ENCODE results near the gene KRTAP12-3.

Gene KRTAP12-3

DNA sequence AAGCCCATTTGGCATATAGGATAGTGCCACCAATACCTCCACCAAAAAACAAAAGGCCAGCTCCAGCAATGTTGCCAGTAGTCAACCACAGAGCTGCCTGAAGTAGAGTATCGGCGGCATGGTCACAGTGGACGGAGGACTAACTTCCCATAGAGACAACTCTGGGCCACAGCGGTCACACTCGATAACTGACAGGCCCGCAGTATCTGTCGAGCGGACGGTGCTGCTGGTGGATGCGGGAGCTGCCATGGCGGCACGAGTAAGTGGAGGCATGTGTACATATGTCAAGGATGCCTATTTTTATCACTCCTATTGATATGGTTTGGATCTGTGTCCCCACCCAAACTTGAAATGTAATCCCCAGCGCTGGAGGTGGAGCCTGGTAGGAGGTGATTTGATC is 20.1 kb downstream of the KRTAP12-3 start:
- Histone ChIP-seq H3K4me3 (no peak overlapping the region), H3K4me1 (no peaks in the 10 kb centered on the region), H3K9me3 (peaks cover 0 to 10% (median 0%) of the 10 kb centered on the region in 3 donors), H3K27ac (no peak overlapping the region), H3K27me3 (peaks cover 0 to 5% of the 10 kb centered on the region in 2 donors), H3K36me3 (no peaks in the 10 kb centered on the region)
- intact Hi-C loops (cut with DNase I; ENCODE audit: low total_unique reads) = no loop called here
- DNase-seq = peak in 1 of 2 donors; percentile 44
- TF ChIP-seq CTCF (IDR thresholded peaks at IDR 0.05) = no peak

- Histone ChIP-seq H3K27me3 (peaks cover 0 to 7% of the 10 kb centered on the region in 2 donors), H3K36me3 (no peaks in the 10 kb centered on the region), H3K27ac (no peak overlapping the region), H3K9me3 (no peaks in the 10 kb centered on the region), H3K4me1 (no peaks in the 10 kb centered on the region), H3K4me3 (no peak overlapping the region)
- DNase-seq = no peak
- no peak for TF ChIP-seq CTCF (IDR thresholded peaks at IDR 0.05)
- intact Hi-C loops (cut with DNase I; ENCODE audit: low total_unique reads) = no loop called here
These were observed 23.4 kb downstream of the KRTAP12-3 start for GRCh38 chr21:44681152-44681551.

DNA sequence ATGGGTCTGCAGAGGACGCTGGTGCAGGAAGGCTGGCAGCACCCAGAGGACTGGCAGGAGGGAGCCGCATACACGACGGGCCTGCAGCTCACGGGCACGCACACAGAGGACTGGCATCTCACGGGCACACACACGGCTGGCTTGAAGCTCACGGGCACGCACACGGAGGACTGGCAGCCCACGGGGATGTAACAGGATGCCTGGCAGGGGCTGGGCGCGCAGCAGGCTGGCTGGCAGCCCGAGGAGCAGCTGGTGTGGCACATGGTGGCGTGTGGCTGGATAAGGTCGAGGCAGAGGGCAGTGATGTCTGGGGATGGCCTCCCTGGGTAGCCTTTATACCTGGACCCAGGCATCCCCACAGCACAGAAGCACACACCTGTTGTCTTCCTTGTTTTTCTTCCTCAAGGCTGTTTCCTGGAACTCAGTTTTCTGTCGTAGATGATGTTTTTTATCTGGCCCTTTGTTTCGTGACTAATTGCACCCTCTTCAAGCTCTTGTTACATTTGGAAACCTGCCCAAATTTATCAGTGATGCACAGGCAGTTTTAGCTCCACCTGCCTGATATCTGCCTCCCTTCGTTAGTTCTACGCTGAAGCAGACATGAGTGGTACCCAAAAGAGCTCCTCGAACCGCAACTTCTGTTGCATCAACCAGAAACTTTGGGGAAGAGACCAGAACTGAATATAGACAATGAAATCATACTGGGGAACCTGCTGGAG is 24.3 kb downstream of the KRTAP12-3 start, which contains the start of gene KRTAP12-1:
KRTAP12-1 (minus strand) TSS at position 303 of the 719 bp plus-strand sequence; CDS start at position 263, 40 bp downstream.
- Histone ChIP-seq H3K36me3 (no peaks in the 10 kb centered on the region), H3K27ac (no peak within 1 kb of the TSS), H3K4me1 (no peaks in the 10 kb centered on the region), H3K27me3 (peaks cover 0 to 15% of the 10 kb centered on the region in 2 donors), H3K9me3 (no peaks in the 10 kb centered on the region), H3K4me3 (no peak within 1 kb of the TSS)
- no peak for TF ChIP-seq CTCF (IDR thresholded peaks at IDR 0.05)
- intact Hi-C loops (cut with DNase I; ENCODE audit: low total_unique reads) = no loop called here
- peak in 1 of 2 donors; percentile 51 for DNase-seq

DNA sequence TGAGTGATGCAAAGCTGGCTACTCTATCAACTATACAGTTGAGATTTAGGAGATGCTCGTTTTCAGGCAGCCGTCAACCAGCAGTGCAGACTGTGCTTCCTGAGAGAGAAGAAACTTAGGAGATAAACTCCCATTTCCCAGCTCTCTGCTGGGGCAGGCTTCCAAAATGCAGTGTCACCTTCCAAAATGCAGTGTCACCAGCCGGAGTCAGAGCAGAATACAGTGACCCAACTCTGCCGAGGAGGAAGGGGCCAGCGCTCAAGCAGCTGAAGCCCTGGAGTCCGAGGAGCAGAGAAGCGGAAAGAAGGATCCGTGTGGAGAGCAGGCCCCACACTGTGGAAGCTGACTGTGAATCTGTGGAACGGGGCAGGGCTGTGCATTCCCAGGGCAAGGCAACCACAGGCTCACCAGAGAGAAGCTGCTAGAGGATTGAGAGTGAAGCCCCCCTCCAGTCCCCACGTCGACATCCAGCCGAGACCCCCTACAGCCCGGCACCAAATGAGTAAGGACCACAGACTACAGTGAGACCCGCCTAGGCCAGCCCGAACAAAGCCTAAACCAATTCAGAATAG is 24.9 kb downstream of the KRTAP12-3 start:
- DNase-seq = peak in 1 of 2 donors; percentile 54
- peaks cover 0 to 22% of the 10 kb centered on the region in 2 donors for H3K27me3 ChIP-seq
- no peaks in the 10 kb centered on the region for H3K36me3 ChIP-seq
- TF ChIP-seq CTCF (IDR thresholded peaks at IDR 0.05) = no peak
- no peak overlapping the region for H3K4me3 ChIP-seq
- H3K4me1 ChIP-seq = no peaks in the 10 kb centered on the region
- intact Hi-C loops (cut with DNase I; ENCODE audit: low total_unique reads) = no loop called here
- H3K9me3 ChIP-seq = no peaks in the 10 kb centered on the region
- H3K27ac ChIP-seq = no peak overlapping the region

- no peak for DNase-seq
- TF ChIP-seq CTCF (IDR thresholded peaks at IDR 0.05) = no peak
- intact Hi-C loops (cut with DNase I; ENCODE audit: low total_unique reads) = no loop called here
- H3K9me3 ChIP-seq = no peaks in the 10 kb centered on the region
- no peak overlapping the region for H3K4me3 ChIP-seq
- no peak overlapping the region for H3K27ac ChIP-seq
- no peaks in the 10 kb centered on the region for H3K36me3 ChIP-seq
- no peaks in the 10 kb centered on the region for H3K4me1 ChIP-seq
- peaks cover 0 to 29% of the 10 kb centered on the region in 2 donors for H3K27me3 ChIP-seq
These were observed 26.3 kb downstream of the KRTAP12-3 start for GRCh38 chr21:44684077-44684476.

Data from tibial artery (tissue), 4 donors.